GM21447 (cell line): ENCODE data around the gene MAMDC4.

Experiments used
- ATAC-seq: cut with Tn5 transposase; IDR thresholded peaks from one replicate; pipeline ENCODE4 v1.9.1; 2021; ENCODE audit not compliant: unreplicated experiment

MAMDC4 gene

GRCh38 chr9:136885950-136886578, 33.9 kb downstream of the MAMDC4 start, which contains the start of gene TRAF2:
TSS of gene TRAF2 (plus strand) at chr9:136886516. CDS start at chr9:136898741, 12,225 bp downstream.
- ATAC-seq, result peak; percentile 62

DNA sequence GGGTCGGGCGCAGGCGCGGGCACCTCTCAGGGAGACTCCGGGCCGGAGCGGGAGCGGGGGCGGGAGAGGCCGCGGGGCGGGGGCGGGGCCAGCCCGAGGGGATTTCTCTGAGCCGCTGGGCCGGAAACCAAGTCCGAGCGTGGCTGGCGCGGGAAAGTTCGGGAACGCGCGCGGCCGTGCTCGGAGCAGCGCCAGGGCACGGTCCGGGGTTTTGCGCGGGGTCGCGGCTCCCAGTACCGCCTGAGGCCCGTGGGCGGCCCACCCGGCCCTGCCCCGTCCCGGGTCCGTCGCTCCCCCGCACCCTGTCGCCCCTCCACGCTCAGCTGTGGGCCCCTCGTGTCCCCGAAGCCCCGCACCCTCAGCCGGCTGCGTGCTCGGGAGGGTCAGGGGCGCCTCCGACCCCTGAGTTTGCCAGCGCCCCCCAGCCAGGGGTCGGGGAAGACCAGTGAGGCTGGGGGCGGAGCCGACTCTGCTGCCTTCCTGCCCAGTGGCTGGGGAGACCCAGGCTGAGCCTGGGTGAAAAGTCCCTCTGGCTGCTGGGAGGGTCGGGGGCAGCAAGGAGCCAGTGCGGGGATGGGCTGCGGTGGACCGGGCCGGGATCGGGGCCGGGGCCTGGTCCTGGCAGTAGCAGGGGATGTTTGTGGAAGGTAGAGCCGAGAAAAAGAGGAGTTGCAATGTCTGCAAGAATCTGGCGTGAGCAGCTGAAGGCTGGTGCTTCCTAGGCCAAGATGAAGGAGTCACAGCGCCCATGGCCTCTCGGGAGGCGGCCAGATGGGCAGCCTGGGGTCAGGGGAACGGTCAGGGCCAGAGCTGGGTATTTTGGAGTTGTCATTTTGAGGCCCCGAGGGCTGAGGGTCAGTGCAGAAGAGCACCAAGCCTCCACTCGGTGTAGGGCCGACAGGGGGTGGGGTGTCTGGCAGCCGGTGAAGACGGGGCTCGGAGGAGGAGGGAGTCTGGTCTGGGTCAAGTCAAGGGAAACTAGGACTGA, 34.8 kb downstream of the MAMDC4 start:
- peak; percentile 16 for ATAC-seq

GRCh38 chr9:136888454-136888853, 36.3 kb downstream of the MAMDC4 start:
- ATAC-seq, result no peak

- no peak for ATAC-seq
Measured at GRCh38 chr9:136889858-136890257, 37.7 kb downstream of the MAMDC4 start.

DNA sequence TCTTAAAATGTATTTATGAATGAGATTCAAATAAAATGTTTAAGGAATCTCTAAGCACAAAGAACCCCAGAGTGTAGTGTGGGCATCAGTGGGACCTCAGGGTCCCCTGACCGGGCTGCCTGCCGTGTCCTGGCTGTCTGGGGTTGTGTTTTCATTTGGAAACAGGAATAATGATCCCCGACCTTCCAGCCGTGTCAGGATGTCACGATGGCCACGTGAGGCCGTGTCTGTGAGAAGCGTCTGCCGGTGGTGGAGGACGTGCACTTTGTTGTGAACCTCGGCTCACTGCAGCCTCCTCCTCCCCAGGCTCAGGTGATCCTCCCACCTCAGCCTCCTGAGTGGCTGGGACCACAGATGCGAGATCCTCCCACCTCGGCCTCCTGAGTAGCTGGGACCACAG, 38.5 kb downstream of the MAMDC4 start:
- ATAC-seq, result no peak

GRCh38 chr9:136896027-136896426, 43.9 kb downstream of the MAMDC4 start:
- no peak for ATAC-seq

GRCh38 chr9:136898483-136899100, 46.4 kb downstream of the MAMDC4 start:
- ATAC-seq, result no peak

DNA sequence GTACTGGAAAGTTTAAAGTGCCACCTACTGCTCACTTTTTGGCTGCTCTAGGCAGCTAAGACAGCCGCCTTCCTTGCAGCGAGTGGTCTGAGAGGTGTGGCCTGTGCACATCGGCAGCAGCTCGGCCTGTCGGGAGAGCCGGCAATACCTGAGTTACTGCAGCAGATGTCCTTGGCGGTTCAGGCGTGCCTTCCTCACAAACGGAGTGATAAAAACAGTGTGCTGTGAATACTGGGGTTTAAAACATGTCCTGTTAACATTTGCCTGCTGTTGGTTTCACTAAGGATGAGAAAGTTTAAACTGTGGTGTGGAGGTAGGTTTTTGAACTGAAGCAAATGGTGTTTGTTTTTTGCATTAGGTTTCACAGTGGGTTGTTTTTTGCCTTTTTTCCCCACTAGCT, 47.0 kb downstream of the MAMDC4 start:
- peak; percentile 42 for ATAC-seq

DNA sequence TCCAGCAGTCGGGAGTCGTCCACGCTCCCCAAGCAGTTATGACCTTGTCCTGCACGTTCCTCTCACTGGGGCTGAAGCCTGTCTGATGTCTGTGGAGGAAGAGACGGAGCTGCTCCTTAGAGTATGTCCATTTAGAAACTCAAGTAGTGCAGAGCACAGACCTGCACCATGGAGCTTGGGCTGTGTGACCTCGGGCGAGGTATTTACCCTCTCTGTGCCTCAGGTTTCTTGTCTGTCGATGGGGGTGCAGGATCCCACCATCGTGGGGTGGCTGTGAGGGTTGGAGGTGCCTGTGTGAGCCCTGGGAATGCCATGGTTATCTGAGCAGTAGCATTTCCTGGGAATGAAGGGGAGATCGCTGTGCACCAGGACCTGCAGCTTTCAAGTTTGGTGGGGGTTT, 48.4 kb downstream of the MAMDC4 start:
- no peak for ATAC-seq

- ATAC-seq, result no peak
Measured at GRCh38 chr9:136900988-136901515, 48.9 kb downstream of the MAMDC4 start.

GRCh38 chr9:136901516-136902258, 49.5 kb downstream of the MAMDC4 start:
- ATAC-seq, result peak; percentile 44

DNA sequence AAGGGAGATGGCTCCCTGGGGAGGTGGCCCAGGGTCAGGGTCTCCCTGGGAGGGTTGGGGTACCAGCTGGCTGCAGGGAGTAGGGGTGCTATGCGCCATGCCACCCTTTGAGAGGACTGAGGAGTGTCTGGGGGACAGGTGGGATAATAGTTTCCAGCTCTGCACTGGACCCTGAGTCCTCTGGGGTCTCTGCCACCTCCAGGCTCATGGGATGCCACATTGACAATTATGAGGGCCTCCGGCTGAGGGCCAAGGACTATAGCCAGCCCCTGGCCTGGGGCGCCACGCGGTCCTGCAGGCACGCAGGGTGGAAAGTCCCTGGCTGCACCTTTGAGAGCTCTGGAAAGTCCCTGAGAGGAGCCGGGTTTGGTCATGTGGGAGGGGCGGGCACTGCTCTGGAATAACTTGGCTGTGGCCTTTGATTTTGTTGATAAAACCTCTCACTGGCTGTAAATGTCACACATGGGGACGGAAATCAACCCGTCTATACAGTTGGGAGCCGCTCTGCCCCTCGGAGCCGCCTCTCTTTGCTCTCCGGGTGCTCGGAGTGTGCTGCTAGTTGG, 50.2 kb downstream of the MAMDC4 start:
- ATAC-seq, result peak; percentile 55

GRCh38 chr9:136903041-136903554, 51.0 kb downstream of the MAMDC4 start:
- no peak for ATAC-seq

DNA sequence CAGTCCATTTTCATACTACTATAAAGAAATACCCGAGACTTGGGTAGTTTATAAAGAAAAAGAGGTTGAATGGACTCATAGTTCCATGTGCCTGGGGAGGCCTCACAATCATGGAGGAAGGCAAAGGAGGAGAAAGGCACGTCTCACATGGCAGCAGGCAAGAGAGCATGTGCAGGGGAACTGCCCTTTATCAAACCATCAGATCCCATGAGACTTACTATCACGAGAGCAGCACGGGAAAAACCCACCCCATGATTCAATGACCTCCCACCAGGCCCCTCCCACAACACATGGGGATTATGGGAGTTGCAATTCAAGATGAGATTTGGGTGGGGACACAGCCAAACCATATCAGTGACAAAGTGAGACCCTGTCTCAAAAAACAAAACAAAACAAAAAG, 54.1 kb downstream of the MAMDC4 start:
- no peak for ATAC-seq

GRCh38 chr9:136907011-136907914, 55.1 kb downstream of the MAMDC4 start:
- ATAC-seq, result no peak
